CD4-positive, alpha-beta T cell treated with Interleukin-15 for 1 hour (primary cell): ENCODE data around the gene HOXB3.

Experiments
- DNase-seq: peaks from one replicate; pipeline ENCODE4 v3.0.0-alpha.2; 2020

Gene HOXB3

GRCh38 chr17:48596735-48597527 lies 6.9 kb upstream of the HOXB3 start:
- DNase-seq = no peak

GRCh38 chr17:48596000-48596734 lies 6.1 kb upstream of the HOXB3 start:
- DNase-seq = no peak

- no peak for DNase-seq
Measured at GRCh38 chr17:48595278-48595999, 5.4 kb upstream of the HOXB3 start.

GRCh38 chr17:48594538-48595277 lies 4.7 kb upstream of the HOXB3 start:
- no peak for DNase-seq

- peak; percentile 73 for DNase-seq
Measured at GRCh38 chr17:48593840-48594537, 3.9 kb upstream of the HOXB3 start.

- no peak for DNase-seq
Measured at GRCh38 chr17:48593126-48593829, 3.2 kb upstream of the HOXB3 start, which contains the start of gene HOXB5. Gene HOXB5 (minus strand): TSS chr17:48593779. CDS start chr17:48593682, 97 bp downstream.

GRCh38 chr17:48592577-48592976 lies 2.5 kb upstream of the HOXB3 start:
- DNase-seq = no peak

- DNase-seq = no peak
Measured at GRCh38 chr17:48592057-48592514, 2.0 kb upstream of the HOXB3 start.

- no peak for DNase-seq
Measured at GRCh38 chr17:48591255-48592056, 1.4 kb upstream of the HOXB3 start.

GRCh38 chr17:48590607-48591161 lies 643 bp upstream of the HOXB3 start:
- DNase-seq = no peak

GRCh38 chr17:48589060-48589830 lies 796 bp downstream of the HOXB3 start:
- DNase-seq = no peak

GRCh38 chr17:48588528-48588927 lies 1.5 kb downstream of the HOXB3 start:
- no peak for DNase-seq

- DNase-seq = no peak
Measured at GRCh38 chr17:48588074-48588415, 2.0 kb downstream of the HOXB3 start.

- no peak for DNase-seq
Measured at GRCh38 chr17:48587276-48588073, 2.6 kb downstream of the HOXB3 start.

- DNase-seq = no peak
Measured at GRCh38 chr17:48586355-48587258, 3.4 kb downstream of the HOXB3 start.

GRCh38 chr17:48584223-48584741 lies 5.8 kb downstream of the HOXB3 start:
- DNase-seq = no peak

- no peak for DNase-seq
Measured at GRCh38 chr17:48583708-48584222, 6.3 kb downstream of the HOXB3 start.
